DMS53 (cell line): ENCODE data around the gene GFOD2.
A peak's percentile ranks its signal among the peaks of the same experiment; 100 is the strongest.

Source experiments
- DNase-seq: peaks from one replicate; lab custom pipeline; 2025; lab: John Stamatoyannopoulos, UW

GFOD2 gene

DNA sequence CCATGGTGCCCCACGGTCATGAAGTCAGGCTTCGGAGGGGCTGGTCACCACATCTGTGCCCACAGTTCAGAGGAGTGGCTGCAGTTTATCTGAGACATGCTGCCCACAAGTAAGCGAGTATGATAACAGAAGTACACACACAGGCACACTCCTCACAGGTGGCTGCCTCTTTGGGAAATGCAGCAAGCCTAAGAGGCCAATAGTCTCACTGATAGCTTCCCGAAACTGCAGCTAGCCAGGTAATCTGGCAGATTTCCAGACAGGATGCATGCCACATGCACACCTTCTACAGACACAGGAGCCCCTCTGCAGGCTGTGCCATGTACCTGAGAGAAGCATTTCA lies 12.6 kb upstream of the GFOD2 start:
- no peak for DNase-seq

DNA sequence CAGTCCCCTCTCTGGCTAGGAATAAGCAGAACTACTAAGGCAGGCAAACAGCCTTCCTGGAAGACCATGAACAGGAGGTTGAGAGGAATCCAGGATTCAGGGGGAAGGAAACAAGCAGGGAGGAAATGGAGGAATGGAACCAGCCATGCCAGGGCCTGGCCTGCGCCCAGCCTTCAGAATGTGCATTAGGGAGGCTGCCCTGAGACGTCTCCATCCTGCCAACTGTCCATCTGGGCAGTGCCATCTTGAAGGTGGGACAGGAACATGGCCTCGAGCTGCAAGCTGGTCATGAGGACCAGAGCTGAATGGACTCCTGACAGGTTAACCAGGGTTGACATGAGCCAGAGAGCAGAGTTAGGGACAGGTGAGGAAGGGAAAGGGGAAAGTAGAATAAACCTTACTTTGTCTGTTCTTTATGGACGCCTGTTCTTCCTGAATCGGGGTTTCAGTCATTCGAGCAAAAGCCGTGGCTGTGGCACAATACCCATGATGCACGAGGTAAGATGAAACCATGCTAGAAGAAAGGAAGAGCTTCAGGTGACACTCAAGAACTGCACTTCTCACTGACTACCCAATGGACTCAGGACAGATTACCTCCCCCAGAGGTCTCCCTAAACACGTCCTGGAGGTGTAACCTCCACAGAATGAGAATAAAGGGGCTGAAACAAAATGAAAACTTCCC lies 12.1 kb upstream of the GFOD2 start:
- no peak for DNase-seq

DNA sequence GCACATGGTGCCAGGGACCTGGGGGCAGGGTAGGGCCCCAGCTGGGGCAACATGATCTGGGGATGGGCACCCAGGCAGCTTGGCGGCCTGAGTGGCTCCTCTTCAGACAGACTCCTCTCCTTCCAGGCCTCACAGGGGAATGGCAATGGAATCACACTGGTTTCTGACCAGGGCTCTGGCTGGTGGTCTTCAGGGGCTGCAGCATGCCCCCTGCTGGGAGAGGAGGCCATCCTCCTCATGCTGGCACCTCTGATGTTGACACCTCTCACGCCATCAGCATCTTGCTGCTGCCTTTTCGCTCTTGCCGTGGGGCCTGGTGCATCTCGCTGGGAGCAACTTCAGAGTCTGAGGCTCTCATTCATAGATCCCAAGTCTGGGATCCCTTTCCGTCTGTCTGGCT lies 11.2 kb upstream of the GFOD2 start:
- DNase-seq, result no peak

DNA sequence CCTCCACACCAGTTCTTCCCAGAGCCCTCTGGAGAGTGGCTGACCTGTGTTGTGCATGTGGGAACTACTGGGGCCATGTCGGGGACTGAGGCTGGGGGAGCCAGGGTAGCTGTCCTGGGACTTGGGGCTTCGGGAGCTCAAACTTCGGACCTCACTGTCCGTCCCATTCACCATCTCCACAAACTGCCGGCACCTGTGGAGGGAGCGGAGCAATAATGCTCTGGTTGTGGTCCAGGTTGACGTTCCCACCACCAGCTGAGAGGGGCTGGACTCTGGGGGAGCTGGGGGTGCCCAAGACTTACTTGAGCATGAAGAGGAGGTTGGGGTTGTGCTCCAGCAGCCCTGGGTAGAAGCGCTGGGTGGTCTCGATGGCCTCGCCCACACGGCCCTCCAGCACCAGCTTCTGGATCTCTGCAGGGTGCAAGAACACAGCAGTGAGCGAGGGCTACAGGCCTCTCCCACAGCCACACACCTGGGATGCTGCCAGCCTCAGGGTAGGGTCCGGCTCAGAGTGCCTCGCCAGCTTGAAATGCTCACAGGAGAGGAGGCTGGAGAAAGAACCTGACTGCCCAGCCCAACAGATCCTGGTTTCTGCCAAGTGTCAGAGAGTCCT lies 10.6 kb upstream of the GFOD2 start:
- no peak for DNase-seq

DNA sequence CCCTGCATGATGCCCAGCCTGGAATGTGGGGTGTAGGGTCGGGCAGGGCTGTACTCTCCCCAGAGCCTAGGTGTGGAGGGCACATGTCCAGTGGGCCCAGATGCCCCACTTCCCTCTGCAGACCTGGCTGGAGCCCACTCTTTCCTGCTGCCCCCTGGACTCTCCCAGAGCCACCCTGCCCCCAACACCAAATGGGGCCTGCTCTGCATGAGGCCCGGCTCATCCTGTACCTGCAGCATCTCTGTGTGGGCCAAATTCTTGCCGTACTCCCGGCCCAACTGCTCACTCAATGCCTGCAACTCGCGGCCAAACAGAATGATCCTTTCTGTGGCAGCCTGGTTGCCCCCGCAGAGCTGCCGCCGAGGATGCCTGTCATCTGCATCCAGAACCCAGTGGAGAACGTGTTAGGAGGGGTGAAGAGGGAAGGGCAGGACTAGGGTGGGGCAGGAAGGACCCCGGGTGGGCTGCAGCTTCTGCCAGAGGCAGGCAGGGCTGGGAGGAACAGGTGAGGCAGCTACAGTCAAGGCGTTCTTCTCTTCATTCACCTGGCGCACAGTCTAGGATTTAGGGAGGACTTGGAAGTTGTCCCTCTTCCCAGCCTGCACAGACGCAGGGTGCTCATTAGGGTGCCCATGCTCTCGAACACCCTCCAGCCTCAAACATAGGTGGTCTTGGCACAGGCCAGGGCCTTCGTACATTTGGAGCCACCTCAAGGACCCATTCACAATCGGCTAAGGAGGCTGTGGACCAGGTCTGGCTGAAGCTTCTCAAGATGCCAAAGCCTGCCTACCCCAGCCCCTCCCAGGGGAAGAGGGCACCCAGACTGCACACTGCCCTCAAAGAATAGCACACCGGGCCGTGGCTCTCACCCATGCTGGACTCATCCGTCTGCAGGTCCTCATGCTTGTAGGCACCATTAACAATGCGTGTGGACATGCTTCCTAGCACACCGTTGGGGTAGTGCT lies 8.7 kb upstream of the GFOD2 start:
- DNase-seq, result no peak

DNA sequence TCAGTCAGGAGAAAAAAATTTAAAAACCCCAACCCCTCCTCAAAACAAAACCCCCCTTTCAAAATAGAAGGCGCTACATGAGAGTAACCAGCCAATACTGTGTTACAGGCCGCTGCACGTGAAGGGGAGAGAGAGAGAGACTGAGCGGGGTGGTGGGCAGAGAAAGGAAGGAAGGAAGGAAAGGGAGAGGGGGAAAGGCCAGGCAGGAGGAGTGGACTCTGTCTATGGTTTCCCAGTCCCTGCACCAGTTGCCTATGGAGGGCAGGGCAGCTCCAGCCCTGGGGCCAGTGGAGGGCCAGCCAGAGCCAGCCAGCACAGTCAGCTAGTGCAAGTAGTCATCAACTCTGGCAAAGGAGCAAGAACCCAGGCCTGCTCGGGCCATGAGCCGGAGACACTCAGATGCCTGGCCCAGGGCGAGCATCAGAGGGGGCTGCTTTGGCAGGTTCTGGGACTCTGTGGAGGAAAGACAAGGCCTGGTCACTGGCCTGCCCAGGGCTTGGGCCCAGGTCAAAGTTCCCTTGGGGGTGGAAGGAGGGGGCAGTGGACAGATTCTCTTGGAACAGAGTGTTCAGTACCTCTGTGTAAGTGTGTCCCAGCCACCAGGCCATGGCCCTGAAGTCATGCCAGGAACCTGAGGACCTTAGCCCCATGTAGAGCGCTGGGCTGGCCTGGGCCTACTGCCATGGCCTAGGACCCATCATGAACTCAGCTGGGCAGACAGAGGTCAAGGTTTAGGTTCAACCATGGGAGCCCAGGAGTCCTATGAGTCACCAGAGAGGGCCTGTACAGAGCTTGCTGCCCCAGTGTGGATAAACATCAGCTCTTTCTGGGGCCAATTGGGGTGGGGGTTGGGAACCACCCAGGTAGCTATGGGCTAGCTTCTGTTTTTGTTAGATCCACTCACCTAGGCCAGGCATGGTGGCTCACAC lies 7.3 kb upstream of the GFOD2 start:
- DNase-seq, result no peak

DNA sequence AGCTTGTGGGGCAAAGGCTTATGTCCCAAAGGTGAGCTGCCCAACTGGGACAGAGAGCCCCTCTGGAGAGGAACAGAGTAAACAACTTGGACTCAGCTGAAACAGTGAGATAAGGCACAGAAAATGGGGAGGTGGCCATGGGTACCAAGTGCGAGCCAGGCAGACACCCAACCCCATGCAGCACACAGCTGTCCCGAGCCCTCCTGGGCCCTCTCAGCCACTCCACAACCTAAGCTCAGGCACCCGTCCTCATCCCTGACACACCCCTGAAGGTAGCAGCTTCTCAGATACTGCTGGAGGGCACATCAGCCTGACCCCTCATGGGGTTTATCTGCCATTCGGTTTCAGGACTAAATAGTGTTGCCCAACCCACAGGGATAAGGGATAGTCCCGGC lies 4.8 kb upstream of the GFOD2 start:
- DNase-seq, result no peak

DNA sequence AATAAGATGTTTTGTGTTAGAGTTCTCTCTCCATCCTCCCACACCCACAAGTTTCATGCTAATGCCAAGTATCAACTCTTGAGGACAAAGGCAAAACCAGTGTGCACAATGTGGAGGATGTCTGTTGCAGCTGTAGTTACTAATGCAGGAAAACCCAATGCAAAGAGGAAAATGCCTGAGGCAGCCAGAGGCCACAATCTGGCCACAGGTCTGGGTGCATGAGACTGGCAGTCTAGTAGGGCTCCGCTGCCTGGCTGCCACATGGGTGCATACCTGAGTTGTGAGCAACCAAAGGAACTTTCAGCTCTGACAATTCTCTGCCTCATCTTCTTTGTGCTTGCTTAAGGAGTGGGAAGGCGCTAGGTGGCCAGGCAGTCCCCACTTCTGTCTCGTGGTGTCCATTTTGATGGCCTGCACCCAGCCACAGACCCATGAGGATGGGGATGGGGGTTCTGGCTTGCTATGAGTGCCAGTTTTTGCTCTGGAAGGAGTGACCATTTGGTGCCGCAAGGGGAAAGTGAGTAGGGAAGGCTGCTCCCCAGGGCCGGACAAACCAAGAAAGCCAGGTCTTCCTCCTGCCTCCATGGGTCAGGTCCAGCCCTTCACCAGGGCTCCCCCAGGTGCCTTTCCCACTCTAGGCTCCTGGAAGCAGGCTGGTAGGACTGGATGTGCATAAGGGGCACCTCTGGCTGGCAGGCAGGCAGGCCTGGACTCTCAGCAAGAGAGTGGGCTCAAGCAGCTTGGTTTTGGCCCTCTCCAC lies 4.2 kb upstream of the GFOD2 start:
- no peak for DNase-seq

DNA sequence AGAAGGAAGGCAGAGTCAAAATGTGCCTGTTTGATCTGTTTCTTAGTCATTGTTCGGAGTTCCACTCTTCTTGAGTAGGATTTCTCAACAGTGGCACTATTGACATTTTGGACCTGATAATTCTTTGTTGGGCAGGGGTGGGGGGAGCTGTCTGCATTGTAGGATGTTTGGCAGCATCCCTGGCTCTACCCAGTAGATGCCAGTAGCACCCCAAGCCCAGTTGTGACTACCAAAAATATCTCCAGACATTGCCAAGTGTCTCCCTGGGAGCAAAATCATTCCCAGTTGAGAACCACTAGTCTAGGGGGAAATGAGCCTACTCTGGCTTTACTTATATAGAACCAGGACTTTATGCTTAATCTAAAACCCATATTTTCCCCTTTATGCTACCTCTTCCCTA lies 1.1 kb upstream of the GFOD2 start:
- DNase-seq, result no peak

DNA sequence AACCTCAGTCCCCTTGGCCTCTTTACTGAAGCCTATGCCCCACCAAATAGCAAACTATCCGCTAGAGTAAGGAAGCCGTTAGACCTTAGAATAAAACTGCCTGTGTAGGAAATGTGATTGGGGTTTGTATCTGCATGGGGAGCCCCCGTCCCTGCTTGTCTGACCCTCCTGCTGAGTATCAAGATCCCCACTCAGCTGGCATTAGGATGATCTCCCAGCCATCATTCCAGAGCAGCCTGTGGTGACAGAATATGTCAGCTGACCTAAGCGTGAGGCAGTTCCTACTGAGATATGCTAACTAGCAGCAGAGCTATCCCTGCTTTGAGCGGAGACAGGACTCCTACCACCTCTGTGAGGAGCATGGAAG lies 645 bp upstream of the GFOD2 start:
- DNase-seq, result peak; percentile 63

DNA sequence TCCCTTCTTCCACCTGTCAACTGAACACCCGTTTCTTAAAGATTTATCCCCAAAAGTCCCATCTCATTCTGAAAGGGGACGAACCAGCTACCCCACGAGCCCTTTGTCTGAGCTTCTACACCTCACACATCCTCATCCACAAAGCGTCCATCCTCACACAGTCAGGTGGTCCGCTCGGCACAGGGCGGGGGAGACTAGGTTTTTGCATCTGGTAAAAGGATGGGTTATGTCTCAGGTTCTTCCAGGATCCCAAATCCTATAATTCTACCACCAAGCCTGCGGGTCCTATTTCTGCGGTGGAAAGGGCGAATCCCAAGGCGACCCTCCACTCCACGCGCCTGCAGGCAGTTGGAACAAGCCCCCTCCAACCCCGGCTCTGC lies 458 bp downstream of the GFOD2 start:
- peak; percentile 38 for DNase-seq

DNA sequence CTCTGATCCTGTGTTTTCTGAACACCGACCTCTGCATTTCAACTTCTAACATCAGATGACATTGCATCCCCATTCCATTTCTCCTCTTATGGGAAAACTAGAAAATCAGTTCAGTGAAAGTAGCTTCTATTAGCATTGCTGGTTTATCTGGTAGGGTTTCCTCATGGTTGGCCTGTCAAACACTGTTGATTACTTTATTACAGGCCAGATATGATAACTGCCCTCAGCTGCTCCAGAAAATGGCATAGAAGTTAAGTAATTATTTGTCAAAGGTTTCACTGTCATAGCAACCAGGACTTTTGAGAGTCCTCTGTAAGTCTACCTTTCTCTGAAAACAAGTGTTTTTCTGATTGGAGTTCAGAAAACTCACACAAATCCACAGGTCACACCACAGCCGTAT lies 3.0 kb downstream of the GFOD2 start:
- peak; percentile 7 for DNase-seq

DNA sequence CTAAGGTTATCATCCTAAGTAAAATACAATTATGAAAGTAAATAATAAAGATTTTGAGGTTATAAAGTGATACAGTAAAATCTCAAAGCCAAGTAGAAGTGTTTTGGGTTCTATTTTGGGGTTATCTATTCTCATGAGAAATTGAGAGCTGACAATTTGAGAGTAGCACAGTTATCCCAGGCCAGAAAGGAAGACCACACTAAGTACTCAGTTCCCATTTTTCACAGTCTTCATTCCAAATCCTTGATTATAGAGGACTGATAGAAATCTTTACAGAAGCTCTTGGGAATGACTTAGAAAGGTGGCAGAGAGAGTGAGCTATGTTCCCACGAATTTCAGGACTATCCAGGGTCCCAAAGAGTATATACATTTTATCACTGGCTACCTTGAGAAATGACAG lies 4.6 kb downstream of the GFOD2 start:
- no peak for DNase-seq

DNA sequence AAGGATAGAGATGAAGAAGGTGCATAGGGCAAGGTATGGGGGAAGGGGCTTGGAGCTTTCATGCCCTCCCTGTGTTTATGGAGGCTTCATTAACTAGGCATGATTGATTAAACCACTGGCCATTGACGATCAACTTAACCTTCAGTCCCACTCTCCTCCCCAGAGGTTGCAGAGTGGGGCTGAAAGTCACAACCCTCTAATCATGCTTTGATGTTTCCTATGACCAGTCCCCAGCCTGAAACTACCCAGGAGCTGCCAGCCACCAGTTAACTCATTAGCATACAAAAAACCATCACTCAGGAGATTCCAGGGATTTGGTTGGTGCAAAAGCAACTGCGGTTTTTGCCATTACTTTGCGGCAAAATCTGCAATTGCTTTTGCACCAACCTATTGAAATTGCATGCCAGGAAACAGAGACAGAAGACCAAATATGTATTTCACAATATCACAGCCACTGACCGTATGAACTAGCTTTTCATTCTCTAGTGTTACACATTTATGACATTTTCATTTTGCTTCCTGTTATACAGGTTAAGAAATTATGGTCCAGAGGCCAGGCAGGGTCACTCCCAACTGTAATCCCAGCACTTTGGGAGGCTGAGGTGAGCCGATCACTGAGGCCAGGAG lies 5.4 kb downstream of the GFOD2 start:
- no peak for DNase-seq

DNA sequence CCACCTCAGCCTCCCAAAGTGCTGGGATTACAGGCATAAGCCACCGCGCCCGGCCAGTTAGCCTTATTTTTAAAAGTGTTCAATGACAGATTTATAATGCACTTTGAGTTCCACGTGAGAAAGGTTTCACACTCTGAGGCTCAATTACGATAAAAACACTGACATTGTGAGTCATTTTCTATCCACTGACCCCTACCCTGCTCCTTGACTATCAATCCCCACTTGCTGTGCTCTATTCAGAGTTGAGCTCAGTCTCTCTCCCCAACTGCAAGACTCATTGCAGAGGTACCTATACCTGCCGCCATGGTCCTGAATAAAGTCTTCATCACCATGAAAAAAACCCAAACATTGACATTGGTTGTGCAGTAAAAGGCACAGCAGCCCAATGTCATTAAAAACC lies 8.5 kb downstream of the GFOD2 start:
- DNase-seq, result no peak

DNA sequence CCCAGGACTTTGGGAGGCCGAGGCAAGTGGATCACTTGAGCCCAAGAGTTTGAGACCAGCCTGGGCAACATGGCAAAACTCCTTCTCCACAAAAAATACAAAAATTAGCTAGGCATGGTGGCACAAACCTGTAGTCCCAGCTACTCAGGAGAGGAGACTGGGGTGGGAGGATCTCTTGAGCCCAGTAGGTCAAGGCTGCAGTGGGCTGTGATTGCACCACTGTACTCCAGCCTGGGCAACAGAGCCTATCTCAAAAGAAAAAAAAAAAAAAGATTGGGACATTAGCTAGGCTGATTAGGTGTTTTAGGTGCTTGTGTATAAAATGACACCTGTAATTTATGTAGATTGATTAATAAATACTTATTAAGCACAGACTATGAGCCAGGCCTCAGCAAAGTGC lies 10.1 kb downstream of the GFOD2 start:
- no peak for DNase-seq

DNA sequence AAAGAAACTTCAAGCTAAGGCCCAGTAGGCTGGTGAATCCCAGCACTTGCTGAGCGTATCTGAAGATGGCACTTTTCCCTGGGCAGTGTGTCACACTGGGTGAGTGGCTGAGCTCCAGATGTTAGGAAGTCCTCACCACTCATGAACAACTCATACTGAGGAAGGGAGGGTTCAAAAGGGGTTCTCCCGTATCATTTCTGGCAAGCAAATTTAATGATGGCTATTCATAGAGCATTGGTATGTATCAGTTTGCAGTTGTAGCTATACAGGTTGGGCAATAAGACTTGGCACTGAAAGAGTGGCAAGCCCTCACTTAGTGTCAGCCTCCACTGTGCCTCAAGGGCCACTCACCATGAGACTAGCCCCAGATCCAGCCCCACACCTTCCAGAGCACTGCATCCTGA lies 10.7 kb downstream of the GFOD2 start:
- no peak for DNase-seq

DNA sequence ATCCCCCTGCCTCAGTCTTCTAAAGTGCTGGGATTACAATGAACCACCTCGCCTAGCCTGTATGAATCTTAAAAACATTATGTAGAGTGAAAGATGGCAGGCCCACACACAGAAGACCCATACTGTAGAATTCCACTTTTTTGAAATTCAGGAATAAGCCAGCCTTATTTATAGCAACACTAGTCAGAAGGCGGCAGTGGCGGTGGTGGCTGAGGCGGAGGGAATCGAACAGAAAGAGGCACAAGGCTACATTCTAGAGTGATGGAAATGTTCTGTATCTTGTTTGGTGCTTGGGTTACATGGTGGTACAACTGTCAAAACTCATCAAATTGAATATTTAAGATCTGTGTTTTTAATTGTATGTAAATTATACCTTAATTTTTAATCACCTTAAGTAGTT lies 11.3 kb downstream of the GFOD2 start:
- no peak for DNase-seq

DNA sequence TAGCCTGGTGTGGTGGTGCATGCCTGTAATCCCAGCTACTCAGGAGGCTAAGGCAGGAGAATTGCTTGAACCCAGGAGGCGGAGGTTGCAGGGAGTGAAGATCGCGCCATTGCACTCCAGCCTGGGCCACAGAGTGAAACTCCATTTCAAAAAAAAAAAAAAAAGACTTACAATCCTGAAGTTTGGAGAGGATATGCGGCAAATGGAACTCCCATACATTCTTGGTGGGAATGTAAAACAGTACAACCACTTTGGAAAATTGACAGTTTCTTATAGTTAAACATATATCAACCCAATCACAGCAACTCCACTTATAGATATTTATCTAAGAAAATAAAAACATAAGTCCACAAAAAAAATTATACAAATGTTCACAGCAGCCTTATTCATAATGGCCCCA lies 11.9 kb downstream of the GFOD2 start:
- no peak for DNase-seq

DNA sequence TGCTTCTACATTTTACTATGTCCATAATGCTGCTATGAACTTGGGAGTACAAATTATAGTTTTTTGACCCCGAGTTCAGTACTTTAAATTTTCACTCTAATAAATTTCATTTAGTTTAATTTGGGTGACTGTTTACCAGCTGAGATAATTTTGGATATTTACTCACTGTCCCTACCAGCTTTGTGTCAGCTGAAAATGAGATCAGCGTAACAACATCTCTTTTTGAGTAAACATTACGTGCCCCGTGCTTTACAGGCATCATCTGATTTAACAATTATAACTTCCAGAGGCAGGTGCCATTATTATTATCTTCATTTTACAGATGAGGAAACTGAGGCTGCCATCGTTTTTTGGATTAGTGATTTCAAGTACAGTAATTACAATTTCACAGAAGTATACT lies 15.0 kb downstream of the GFOD2 start:
- DNase-seq, result no peak

DNA sequence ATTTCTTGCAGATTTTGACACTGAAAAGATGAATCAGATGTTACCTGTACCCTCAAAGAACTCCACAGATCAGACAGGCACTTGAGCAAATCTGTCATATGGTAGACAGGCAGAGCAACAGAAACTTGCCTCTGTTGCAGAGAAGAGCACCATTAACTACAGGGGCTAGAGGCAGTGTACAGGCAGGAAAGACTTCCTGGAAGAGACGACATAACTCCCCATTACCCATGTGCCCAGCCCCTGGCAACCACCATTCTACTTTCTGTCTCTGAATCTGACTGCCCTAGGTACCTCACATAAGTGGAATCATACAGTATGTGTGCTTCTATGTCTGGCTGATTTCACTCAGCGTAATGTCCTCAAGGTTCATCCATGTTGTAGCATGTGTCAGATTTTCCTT lies 15.5 kb downstream of the GFOD2 start:
- DNase-seq, result no peak
